GM21723 (cell line): ENCODE results near the gene CNTFR.

ENCODE experiments used
- ATAC-seq: cut with Tn5 transposase; IDR thresholded peaks from one replicate; pipeline ENCODE4 v1.9.1; 2021; ENCODE audit warnings: mild to moderate bottlenecking, moderate library complexity; ENCODE audit not compliant: unreplicated experiment

The CNTFR gene

GRCh38 chr9:34572628-34573027 lies 16.9 kb downstream of the CNTFR start:
- ATAC-seq: no peak

GRCh38 chr9:34572092-34572491 lies 17.4 kb downstream of the CNTFR start:
- ATAC-seq: no peak

- ATAC-seq: no peak
Measured at GRCh38 chr9:34571481-34571810, 18.1 kb downstream of the CNTFR start.

GRCh38 chr9:34570809-34571480 lies 18.6 kb downstream of the CNTFR start:
- no peak for ATAC-seq

- no peak for ATAC-seq
Measured at GRCh38 chr9:34570376-34570775, 19.1 kb downstream of the CNTFR start.

- no peak for ATAC-seq
Measured at GRCh38 chr9:34568774-34569173, 20.8 kb downstream of the CNTFR start.

GRCh38 chr9:34568133-34568532 lies 21.4 kb downstream of the CNTFR start:
- no peak for ATAC-seq

- ATAC-seq: no peak
Measured at GRCh38 chr9:34566972-34567371, 22.6 kb downstream of the CNTFR start.

GRCh38 chr9:34566322-34566721 lies 23.2 kb downstream of the CNTFR start:
- no peak for ATAC-seq

GRCh38 chr9:34565856-34566255 lies 23.7 kb downstream of the CNTFR start:
- ATAC-seq: no peak

GRCh38 chr9:34564617-34565016 lies 24.9 kb downstream of the CNTFR start:
- ATAC-seq: no peak

GRCh38 chr9:34563262-34563661 lies 26.3 kb downstream of the CNTFR start:
- no peak for ATAC-seq

GRCh38 chr9:34562135-34562745 lies 27.3 kb downstream of the CNTFR start:
- ATAC-seq: no peak

- no peak for ATAC-seq
Measured at GRCh38 chr9:34560599-34561214, 28.8 kb downstream of the CNTFR start.

- ATAC-seq: no peak
Measured at GRCh38 chr9:34559624-34560455, 29.7 kb downstream of the CNTFR start.

GRCh38 chr9:34558919-34559623 lies 30.5 kb downstream of the CNTFR start:
- ATAC-seq: no peak

GRCh38 chr9:34558364-34558763 lies 31.2 kb downstream of the CNTFR start:
- no peak for ATAC-seq

- no peak for ATAC-seq
Measured at GRCh38 chr9:34557426-34558321, 31.9 kb downstream of the CNTFR start.

- ATAC-seq: no peak
Measured at GRCh38 chr9:34556949-34557348, 32.6 kb downstream of the CNTFR start.

- ATAC-seq: no peak
Measured at GRCh38 chr9:34555936-34556525, 33.5 kb downstream of the CNTFR start.
